Measurements from ENCODE around the gene MED8. TPM values are rescaled to one million over a fixed set of nuclear protein-coding genes. Genes with fewer than 3 reads are reported as not detected.

Gene MED8
- total RNA-seq, 1 donor from 2014 or later = 54.5 TPM

DNA sequence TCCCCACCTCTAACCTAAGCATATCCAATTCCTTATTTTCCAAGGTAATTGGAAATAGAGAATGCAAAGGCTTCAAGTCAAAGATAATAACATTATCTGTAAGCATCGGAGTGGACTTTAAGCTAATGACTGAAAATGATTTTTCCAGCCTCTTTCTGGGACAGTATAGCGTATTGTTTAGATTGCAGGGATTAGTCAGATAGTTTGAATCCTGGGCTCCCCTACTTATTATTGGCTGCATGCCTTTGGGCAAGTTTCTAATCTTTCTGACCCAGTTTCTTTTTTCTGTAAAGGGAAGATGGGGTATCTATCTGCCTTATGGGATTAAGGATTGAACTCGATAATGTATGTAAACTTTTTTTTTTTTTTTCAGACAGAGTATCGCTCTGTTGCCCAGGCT lies 32.3 kb downstream of the MED8 start:
- Histone ChIP-seq H3K9ac (ENCODE audit: low read length) (no peak overlapping the region), H4K20me1 (ENCODE audit: insufficient read depth, low read length) (peaks cover 30% of the 10 kb centered on the region), H3K4me2 (ENCODE audit: low read length) (no peak overlapping the region), H3K27ac (ENCODE audit: low read depth, low read length) (no peak overlapping the region), H2AFZ (ENCODE audit: low read depth, low read length) (no peak overlapping the region), H3K36me3 (ENCODE audit: insufficient read depth, low read length) (peaks cover 20% of the 10 kb centered on the region), H3K9me3 (ENCODE audit: insufficient read depth, low read depth, low read length) (no peaks in the 10 kb centered on the region), H3K79me2 (ENCODE audit: insufficient read depth, low read length) (peaks cover 35% of the 10 kb centered on the region), H3K4me3 (ENCODE audit: insufficient read depth, low read depth, low read length) (no peak overlapping the region), H3K4me1 (ENCODE audit: insufficient read depth, low read length) (peaks cover 29% of the 10 kb centered on the region), H3K27me3 (ENCODE audit: insufficient read depth, low read length) (no peaks in the 10 kb centered on the region)
- no peak for FAIRE-seq
- Mint-ChIP-seq H3K4me3 (ENCODE audit: unreplicated experiment) (peak overlapping the region; percentile 92), H3K27me3 (ENCODE audit: low read depth, unreplicated experiment) (no peaks in the 10 kb centered on the region), H3K4me1 (ENCODE audit: low read depth, unreplicated experiment) (peaks cover 2% of the 10 kb centered on the region), H3K9me3 (ENCODE audit: unreplicated experiment) (no peaks in the 10 kb centered on the region), H3K27ac (ENCODE audit: unreplicated experiment) (no peak overlapping the region), H3K36me3 (ENCODE audit: low read depth, unreplicated experiment) (peaks cover 13% of the 10 kb centered on the region)
- no peak for TF ChIP-seq EZH2 (IDR thresholded peaks at IDR 0.05; ENCODE audit: insufficient read depth, low read length)
- TF ChIP-seq, protein P1, sequence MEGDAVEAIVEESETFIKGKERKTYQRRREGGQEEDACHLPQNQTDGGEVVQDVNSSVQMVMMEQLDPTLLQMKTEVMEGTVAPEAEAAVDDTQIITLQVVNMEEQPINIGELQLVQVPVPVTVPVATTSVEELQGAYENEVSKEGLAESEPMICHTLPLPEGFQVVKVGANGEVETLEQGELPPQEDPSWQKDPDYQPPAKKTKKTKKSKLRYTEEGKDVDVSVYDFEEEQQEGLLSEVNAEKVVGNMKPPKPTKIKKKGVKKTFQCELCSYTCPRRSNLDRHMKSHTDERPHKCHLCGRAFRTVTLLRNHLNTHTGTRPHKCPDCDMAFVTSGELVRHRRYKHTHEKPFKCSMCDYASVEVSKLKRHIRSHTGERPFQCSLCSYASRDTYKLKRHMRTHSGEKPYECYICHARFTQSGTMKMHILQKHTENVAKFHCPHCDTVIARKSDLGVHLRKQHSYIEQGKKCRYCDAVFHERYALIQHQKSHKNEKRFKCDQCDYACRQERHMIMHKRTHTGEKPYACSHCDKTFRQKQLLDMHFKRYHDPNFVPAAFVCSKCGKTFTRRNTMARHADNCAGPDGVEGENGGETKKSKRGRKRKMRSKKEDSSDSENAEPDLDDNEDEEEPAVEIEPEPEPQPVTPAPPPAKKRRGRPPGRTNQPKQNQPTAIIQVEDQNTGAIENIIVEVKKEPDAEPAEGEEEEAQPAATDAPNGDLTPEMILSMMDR (IDR thresholded peaks at IDR 0.05; ENCODE audit: insufficient read depth, low read depth, low read length) = no peak
- no peak for DNase-seq (ENCODE audit: low read depth)

GRCh38 chr1:43354936-43355335 lies 34.7 kb downstream of the MED8 start:
- TF ChIP-seq, protein P1 (IDR thresholded peaks at IDR 0.05; ENCODE audit: insufficient read depth, low read depth, low read length) = no peak
- TF ChIP-seq EZH2 (IDR thresholded peaks at IDR 0.05; ENCODE audit: insufficient read depth, low read length) = no peak
- peaks cover 12% of the 10 kb centered on the region for H3K79me2 ChIP-seq (ENCODE audit: insufficient read depth, low read length)
- FAIRE-seq (no peak), DNase-seq (ENCODE audit: low read depth) (no peak)
- H3K4me3 Mint-ChIP-seq (ENCODE audit: unreplicated experiment) = no peak overlapping the region
- H3K27me3 ChIP-seq (ENCODE audit: insufficient read depth, low read length) = no peaks in the 10 kb centered on the region
- H3K27ac ChIP-seq (ENCODE audit: low read depth, low read length) = no peak overlapping the region
- no peak overlapping the region for H2AFZ ChIP-seq (ENCODE audit: low read depth, low read length)
- H4K20me1 ChIP-seq (ENCODE audit: insufficient read depth, low read length) = peaks cover 7% of the 10 kb centered on the region
- no peak overlapping the region for H3K27ac Mint-ChIP-seq (ENCODE audit: unreplicated experiment)
- no peak overlapping the region for H3K4me3 ChIP-seq (ENCODE audit: insufficient read depth, low read depth, low read length)
- no peaks in the 10 kb centered on the region for H3K36me3 Mint-ChIP-seq (ENCODE audit: low read depth, unreplicated experiment)
- no peaks in the 10 kb centered on the region for H3K9me3 Mint-ChIP-seq (ENCODE audit: unreplicated experiment)
- H3K4me1 Mint-ChIP-seq (ENCODE audit: low read depth, unreplicated experiment) = peaks cover 3% of the 10 kb centered on the region
- peaks cover 16% of the 10 kb centered on the region for H3K4me1 ChIP-seq (ENCODE audit: insufficient read depth, low read length)
- H3K9me3 ChIP-seq (ENCODE audit: insufficient read depth, low read depth, low read length) = no peaks in the 10 kb centered on the region
- no peak overlapping the region for H3K9ac ChIP-seq (ENCODE audit: low read length)
- no peaks in the 10 kb centered on the region for H3K27me3 Mint-ChIP-seq (ENCODE audit: low read depth, unreplicated experiment)
- H3K36me3 ChIP-seq (ENCODE audit: insufficient read depth, low read length) = peaks cover under 1% of the 10 kb centered on the region
- H3K4me2 ChIP-seq (ENCODE audit: low read length) = no peak overlapping the region

DNA sequence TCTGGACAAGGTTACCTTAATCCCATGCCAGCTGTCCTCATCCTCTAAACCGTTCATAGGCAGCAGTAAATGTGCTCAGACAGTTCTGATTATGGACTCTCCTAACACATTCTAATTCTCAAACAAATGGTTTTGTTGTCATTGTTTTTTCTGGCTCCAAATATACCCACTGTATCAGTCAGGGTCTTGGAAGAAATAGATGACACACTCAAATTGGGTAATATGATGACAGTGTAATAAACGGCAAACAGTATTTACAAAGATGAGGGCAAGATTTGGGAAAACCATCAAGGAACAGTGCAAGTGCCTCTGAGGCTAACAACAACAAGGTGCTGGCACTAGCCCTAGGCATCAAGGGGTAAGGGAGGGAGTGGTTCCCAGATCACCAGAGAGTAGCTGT lies 35.1 kb downstream of the MED8 start:
- no peaks in the 10 kb centered on the region for H3K36me3 Mint-ChIP-seq (ENCODE audit: low read depth, unreplicated experiment)
- H3K27ac Mint-ChIP-seq (ENCODE audit: unreplicated experiment) = no peak overlapping the region
- no peak for TF ChIP-seq EZH2 (IDR thresholded peaks at IDR 0.05; ENCODE audit: insufficient read depth, low read length)
- TF ChIP-seq, protein P1 (IDR thresholded peaks at IDR 0.05; ENCODE audit: insufficient read depth, low read depth, low read length) = no peak
- H3K9ac ChIP-seq (ENCODE audit: low read length) = no peak overlapping the region
- FAIRE-seq (no peak), DNase-seq (ENCODE audit: low read depth) (no peak)
- no peak overlapping the region for H3K4me2 ChIP-seq (ENCODE audit: low read length)
- H3K36me3 ChIP-seq (ENCODE audit: insufficient read depth, low read length) = no peaks in the 10 kb centered on the region
- no peaks in the 10 kb centered on the region for H3K9me3 ChIP-seq (ENCODE audit: insufficient read depth, low read depth, low read length)
- no peak overlapping the region for H3K27ac ChIP-seq (ENCODE audit: low read depth, low read length)
- H3K27me3 ChIP-seq (ENCODE audit: insufficient read depth, low read length) = no peaks in the 10 kb centered on the region
- no peaks in the 10 kb centered on the region for H3K9me3 Mint-ChIP-seq (ENCODE audit: unreplicated experiment)
- H3K4me3 ChIP-seq (ENCODE audit: insufficient read depth, low read depth, low read length) = no peak overlapping the region
- H3K4me1 ChIP-seq (ENCODE audit: insufficient read depth, low read length) = peaks cover 17% of the 10 kb centered on the region
- peaks cover 6% of the 10 kb centered on the region for H3K4me1 Mint-ChIP-seq (ENCODE audit: low read depth, unreplicated experiment)
- H3K27me3 Mint-ChIP-seq (ENCODE audit: low read depth, unreplicated experiment) = no peaks in the 10 kb centered on the region
- H3K79me2 ChIP-seq (ENCODE audit: insufficient read depth, low read length) = peaks cover 7% of the 10 kb centered on the region
- H4K20me1 ChIP-seq (ENCODE audit: insufficient read depth, low read length) = peaks cover 2% of the 10 kb centered on the region
- no peak overlapping the region for H3K4me3 Mint-ChIP-seq (ENCODE audit: unreplicated experiment)
- H2AFZ ChIP-seq (ENCODE audit: low read depth, low read length) = no peak overlapping the region

Measured in astrocyte (in vitro differentiated cells and primary cell).